NT2/D1 (cell line): ENCODE results near the gene JCAD.

Source experiments
- DNase-seq: peaks from one replicate; pipeline ENCODE4 v3.0.0-alpha.2; 2011; ENCODE audit warnings: low read depth, low spot score
- H3K27me3 ChIP-seq: 2 replicates; pipeline ENCODE4 v1.6.0; 2011; ENCODE audit warnings: mild to moderate bottlenecking; ENCODE audit not compliant: insufficient read length, insufficient read depth
- H3K36me3 ChIP-seq: 2 replicates; pipeline ENCODE4 v1.6.1; 2011; ENCODE audit warnings: mild to moderate bottlenecking, low read length, mixed read lengths; ENCODE audit not compliant: insufficient read depth, insufficient read length
- H3K4me1 ChIP-seq: 2 replicates; pipeline ENCODE4 v1.5.1; 2011; ENCODE audit not compliant: insufficient read depth, insufficient read length
- H3K4me3 ChIP-seq: 2 replicates; pipeline ENCODE4 v1.5.1; 2011; ENCODE audit warnings: low read depth; ENCODE audit not compliant: insufficient read length
- H3K9ac ChIP-seq: 2 replicates; pipeline ENCODE4 v1.6.0; 2011; ENCODE audit warnings: low read depth; ENCODE audit not compliant: insufficient read length
- H3K9me3 ChIP-seq: 2 replicates; pipeline ENCODE4 v1.5.1; 2011; ENCODE audit warnings: mild to moderate bottlenecking, low read length; ENCODE audit not compliant: insufficient read depth
- SUZ12 ChIP-seq: IDR thresholded peaks from 2 replicates; pipeline ENCODE4 v1.6.1; 2011; ENCODE audit not compliant: insufficient read length, insufficient read depth; ENCODE audit errors: extremely low read depth
- YY1 ChIP-seq: IDR thresholded peaks from 2 replicates; pipeline ENCODE4 v1.6.1; 2011; ENCODE audit not compliant: insufficient read length, insufficient read depth
- ZNF274 ChIP-seq: IDR thresholded peaks from 2 replicates; pipeline ENCODE4 v1.6.1; 2011; ENCODE audit warnings: mild to moderate bottlenecking, low read depth, low read length

JCAD gene

GRCh38 chr10:30043476-30044270, 15.7 kb downstream of the JCAD start:
- Histone ChIP-seq H3K9ac (no peak overlapping the region), H3K4me1 (no peaks in the 10 kb centered on the region), H3K36me3 (peaks cover 79% of the 10 kb centered on the region), H3K27me3 (no peaks in the 10 kb centered on the region), H3K9me3 (no peaks in the 10 kb centered on the region), H3K4me3 (no peak overlapping the region)
- no peak for TF ChIP-seq SUZ12
- TF ChIP-seq ZNF274: no peak
- TF ChIP-seq YY1: no peak
- no peak for DNase-seq

DNA sequence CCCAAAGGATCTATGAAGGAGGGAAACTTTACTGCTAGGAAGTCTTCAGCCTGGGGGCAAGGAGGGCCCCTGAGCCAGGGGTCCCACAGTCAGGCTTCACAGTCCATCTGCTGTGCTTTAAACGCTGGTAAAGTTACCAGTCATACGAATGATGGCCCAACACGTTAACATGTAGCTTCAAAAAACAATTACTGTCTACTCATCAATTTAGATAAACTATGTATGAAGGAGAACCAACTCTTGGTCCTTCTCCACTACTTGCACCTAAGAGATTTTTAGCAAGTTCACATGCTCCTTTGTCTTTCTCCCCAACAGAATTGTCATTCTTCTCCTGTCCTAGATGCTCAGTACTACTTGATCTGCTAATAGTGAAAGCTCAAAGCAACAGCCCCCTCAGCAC, 16.6 kb downstream of the JCAD start:
- Histone ChIP-seq H3K4me1 (no peaks in the 10 kb centered on the region), H3K9me3 (no peaks in the 10 kb centered on the region), H3K9ac (no peak overlapping the region), H3K27me3 (no peaks in the 10 kb centered on the region), H3K4me3 (no peak overlapping the region), H3K36me3 (peaks cover 82% of the 10 kb centered on the region)
- no peak for DNase-seq
- no peak for TF ChIP-seq ZNF274
- no peak for TF ChIP-seq YY1
- TF ChIP-seq SUZ12: no peak

- no peak for DNase-seq
- no peak for TF ChIP-seq SUZ12
- no peak for TF ChIP-seq YY1
- TF ChIP-seq ZNF274: no peak
These were observed 17.9 kb downstream of the JCAD start for GRCh38 chr10:30041196-30042105.

DNA sequence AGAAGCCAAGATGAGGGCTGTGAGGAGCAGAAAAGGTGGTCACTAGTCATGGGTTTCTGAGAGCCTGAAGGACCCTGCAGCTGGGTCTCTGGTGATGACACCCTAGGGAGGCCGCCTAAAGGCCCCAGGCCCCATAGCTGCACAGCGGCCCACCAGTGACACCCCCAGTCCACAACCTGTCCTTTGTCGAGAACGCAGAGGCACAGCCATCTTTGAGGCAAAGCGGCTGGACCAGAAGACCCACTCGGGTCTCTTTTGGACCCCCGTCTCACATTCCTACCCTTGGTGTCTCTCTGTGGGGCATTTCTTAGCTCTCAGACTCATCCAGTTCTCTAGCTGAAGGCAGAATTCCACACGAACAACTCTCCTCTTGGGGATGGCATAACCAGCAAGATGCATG, 18.8 kb downstream of the JCAD start:
- Histone ChIP-seq H3K4me1 (no peaks in the 10 kb centered on the region), H3K36me3 (peaks cover 70% of the 10 kb centered on the region), H3K9ac (no peak overlapping the region), H3K27me3 (no peaks in the 10 kb centered on the region), H3K4me3 (no peak overlapping the region), H3K9me3 (no peaks in the 10 kb centered on the region)
- no peak for DNase-seq
- TF ChIP-seq YY1 (no peak), SUZ12 (no peak), ZNF274 (no peak)

More at GRCh38 chr10:30041196-30042105, 17.9 kb downstream of the JCAD start:
- H3K4me3 ChIP-seq: no peak overlapping the region
- no peaks in the 10 kb centered on the region for H3K4me1 ChIP-seq
- peaks cover 75% of the 10 kb centered on the region for H3K36me3 ChIP-seq
- H3K9ac ChIP-seq: no peak overlapping the region
- no peaks in the 10 kb centered on the region for H3K27me3 ChIP-seq
- H3K9me3 ChIP-seq: no peaks in the 10 kb centered on the region

DNA sequence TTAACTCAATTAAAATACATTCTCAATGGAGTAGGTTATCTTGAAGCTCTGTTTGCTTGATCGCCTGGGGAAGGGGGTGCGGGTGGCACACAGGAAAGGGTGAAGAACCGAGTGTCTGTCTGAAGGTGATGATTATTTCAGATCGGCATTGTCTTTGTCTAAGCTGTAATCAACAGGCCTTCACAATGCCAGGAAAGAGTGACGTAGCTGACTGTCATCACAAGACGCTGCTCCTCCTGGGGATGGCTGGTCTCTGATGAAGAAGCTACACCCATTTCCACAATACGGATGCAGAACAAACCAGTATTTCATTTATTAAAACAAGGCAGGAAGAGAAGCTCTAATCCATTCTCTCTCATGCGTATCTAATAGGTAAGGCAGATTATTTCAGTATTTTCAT, 19.4 kb downstream of the JCAD start:
- H3K27me3 ChIP-seq: no peaks in the 10 kb centered on the region
- no peak overlapping the region for H3K4me3 ChIP-seq
- no peaks in the 10 kb centered on the region for H3K9me3 ChIP-seq
- DNase-seq: no peak
- TF ChIP-seq YY1 (no peak), SUZ12 (no peak), ZNF274 (no peak)
- H3K36me3 ChIP-seq: peaks cover 65% of the 10 kb centered on the region
- no peak overlapping the region for H3K9ac ChIP-seq
- no peaks in the 10 kb centered on the region for H3K4me1 ChIP-seq

DNA sequence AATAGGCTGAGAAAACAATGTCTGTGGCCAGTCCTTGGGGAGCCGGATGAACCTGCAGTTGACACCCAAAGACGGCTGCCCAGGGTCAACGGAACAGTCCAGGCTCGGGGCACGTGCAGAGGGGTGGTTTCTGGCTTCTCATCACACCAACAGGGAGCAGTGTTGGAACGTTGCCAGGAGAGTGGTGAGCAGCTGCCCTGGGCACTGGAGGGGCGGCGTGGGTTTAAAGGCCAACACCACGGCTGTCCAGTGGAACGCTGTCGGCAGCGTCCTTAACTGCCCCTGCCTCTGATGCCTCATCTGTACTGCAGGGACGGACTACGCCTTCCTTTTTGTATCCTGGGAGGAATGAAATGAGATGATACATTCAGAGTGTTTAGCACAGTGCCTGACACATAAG, 19.8 kb downstream of the JCAD start:
- Histone ChIP-seq H3K4me3 (no peak overlapping the region), H3K4me1 (no peaks in the 10 kb centered on the region), H3K27me3 (no peaks in the 10 kb centered on the region), H3K9me3 (no peaks in the 10 kb centered on the region), H3K9ac (no peak overlapping the region), H3K36me3 (peaks cover 64% of the 10 kb centered on the region)
- TF ChIP-seq ZNF274 (no peak), YY1 (no peak), SUZ12 (no peak)
- DNase-seq: no peak
